Karpas-422 (cell line): Measurements from ENCODE around the gene HERC3. TPM values are rescaled to one million over a fixed set of nuclear protein-coding genes. Genes with fewer than 3 reads are reported as not detected.
"Not testable (repeated sequence)": the region's sequence is repeated elsewhere in the genome, so short reads cannot be mapped to it uniquely, and the experiment has no call there.

ENCODE experiments used
- DNase-seq: peaks from one replicate; pipeline ENCODE4 v3.0.0-alpha.2; 2015
- H2AFZ ChIP-seq: fragments of 200-600 bp; sonication (generic); 2 replicates; pipeline ENCODE4 v1.6.1; 2014; ENCODE audit warnings: antibody characterized with exemption, low read length, mixed read lengths
- H3K27ac ChIP-seq: fragments of 200-600 bp; sonication (generic); 2 replicates; pipeline ENCODE4 v1.5.1; 2014; ENCODE audit warnings: mild to moderate bottlenecking, low read length, moderate library complexity
- H3K27me3 ChIP-seq: fragments of 200-600 bp; sonication (generic); 2 replicates; pipeline ENCODE4 v1.6.1; 2014; ENCODE audit warnings: low read length, mixed read lengths
- H3K36me3 ChIP-seq: fragments of 200-600 bp; sonication (generic); 2 replicates; pipeline ENCODE4 v1.6.1; 2014; ENCODE audit warnings: low read length, mixed read lengths; ENCODE audit not compliant: insufficient read depth
- H3K4me1 ChIP-seq: fragments of 200-600 bp; sonication (generic); 2 replicates; pipeline ENCODE4 v1.6.1; 2014; ENCODE audit warnings: mild to moderate bottlenecking, low read length, mixed read lengths
- H3K4me2 ChIP-seq: fragments of 200-600 bp; sonication (generic); 2 replicates; pipeline ENCODE4 v1.6.1; 2014; ENCODE audit warnings: low read length, low read depth, mild to moderate bottlenecking; ENCODE audit not compliant: poor library complexity, severe bottlenecking
- H3K4me3 ChIP-seq: fragments of 200-600 bp; sonication (generic); 2 replicates; pipeline ENCODE4 v1.5.1; 2014; ENCODE audit warnings: mild to moderate bottlenecking, antibody characterized with exemption, low read length, mixed read lengths
- H3K79me2 ChIP-seq: fragments of 200-600 bp; sonication (generic); 2 replicates; pipeline ENCODE4 v1.6.1; 2014; ENCODE audit warnings: mild to moderate bottlenecking, low read length, mixed read lengths
- H3K9ac ChIP-seq: fragments of 200-600 bp; sonication (generic); 2 replicates; pipeline ENCODE4 v1.6.0; 2014; ENCODE audit warnings: low read length
- H3K9me2 ChIP-seq: fragments of 200-600 bp; sonication (generic), shearing (Covaris generic); replicated peaks from 2 replicates; pipeline ENCODE4 v1.6.0; 2014; ENCODE audit warnings: mild to moderate bottlenecking, low read length, moderate library complexity; ENCODE audit not compliant: insufficient read depth
- H3K9me3 ChIP-seq: fragments of 300-700, 200-600 bp; sonication (generic); 2 replicates; pipeline ENCODE4 v1.6.1; 2014; ENCODE audit warnings: low read length, mixed read lengths
- H4K20me1 ChIP-seq: fragments of 200-600 bp; sonication (generic); 2 replicates; pipeline ENCODE4 v1.6.1; 2014; ENCODE audit warnings: mild to moderate bottlenecking, antibody characterized with exemption, low read length, low read depth; ENCODE audit not compliant: insufficient read depth
- total RNA-seq: library from RNA; depleted of rRNA; stranded (reverse); fragments of >200 nt; shearing (Covaris generic); gene quantifications from 2 replicates; pipeline ENCODE4 v1.2.3, GENCODE V29; 2014; ENCODE audit warnings: low replicate concordance

Gene HERC3
- total RNA-seq, 1 experiment from 2014 or later = 12.9 TPM

- Histone ChIP-seq H3K27me3 (no peaks in the 10 kb centered on the region), H2AFZ (no peak overlapping the region), H3K79me2 (no peaks in the 10 kb centered on the region; the same call in 1 of the 2 replicates), H3K9me2 (no peaks in the 10 kb centered on the region), H3K9me3 (no peaks in the 10 kb centered on the region), H3K4me2 (no peak overlapping the region), H4K20me1 (no peaks in the 10 kb centered on the region), H3K4me3 (no peak overlapping the region), H3K4me1 (no peaks in the 10 kb centered on the region), H3K36me3 (no peaks in the 10 kb centered on the region), H3K9ac (no peak overlapping the region), H3K27ac (no peak overlapping the region)
- DNase-seq = no peak
These were observed 8.0 kb downstream of the HERC3 start for GRCh38 chr4:88600176-88600838.

GRCh38 chr4:88604978-88605678, 12.8 kb downstream of the HERC3 start:
- Histone ChIP-seq H3K9ac (no peak overlapping the region), H3K4me3 (no peak overlapping the region), H3K9me3 (no peaks in the 10 kb centered on the region), H3K36me3 (0 out of 2 replicates have a peak, but pooled peaks cover 6% of the 10 kb centered on the region), H3K4me2 (no peak overlapping the region), H3K4me1 (no peaks in the 10 kb centered on the region), H3K27me3 (no peaks in the 10 kb centered on the region), H2AFZ (no peak overlapping the region), H3K27ac (no peak overlapping the region), H3K9me2 (no peaks in the 10 kb centered on the region), H3K79me2 (no peaks in the 10 kb centered on the region; the same call in 1 of the 2 replicates), H4K20me1 (no peaks in the 10 kb centered on the region)
- DNase-seq = no peak

GRCh38 chr4:88605736-88606135, 13.5 kb downstream of the HERC3 start:
- Histone ChIP-seq H3K4me2 (no peak overlapping the region), H3K9me3 (no peaks in the 10 kb centered on the region), H3K9ac (no peak overlapping the region), H2AFZ (no peak overlapping the region), H3K27ac (no peak overlapping the region), H3K36me3 (0 out of 2 replicates have a peak, but pooled peaks cover 6% of the 10 kb centered on the region), H3K4me3 (no peak overlapping the region), H3K79me2 (no peaks in the 10 kb centered on the region; the same call in 1 of the 2 replicates), H3K4me1 (no peaks in the 10 kb centered on the region), H3K27me3 (no peaks in the 10 kb centered on the region), H4K20me1 (no peaks in the 10 kb centered on the region), H3K9me2 (no peaks in the 10 kb centered on the region)
- no peak for DNase-seq

GRCh38 chr4:88606832-88607231, 14.6 kb downstream of the HERC3 start:
- Histone ChIP-seq H3K9me2 (no peaks in the 10 kb centered on the region), H3K4me1 (no peaks in the 10 kb centered on the region), H3K36me3 (0 out of 2 replicates have a peak, but pooled peaks cover 6% of the 10 kb centered on the region), H2AFZ (no peak overlapping the region), H3K9me3 (no peaks in the 10 kb centered on the region), H3K4me3 (no peak overlapping the region), H3K79me2 (no peaks in the 10 kb centered on the region; the same call in 1 of the 2 replicates), H3K27me3 (no peaks in the 10 kb centered on the region), H3K9ac (no peak overlapping the region), H3K4me2 (no peak overlapping the region), H3K27ac (no peak overlapping the region), H4K20me1 (0 out of 2 replicates have a peak, but pooled peaks cover 3% of the 10 kb centered on the region)
- no peak for DNase-seq

GRCh38 chr4:88609387-88609786, 17.1 kb downstream of the HERC3 start:
- Histone ChIP-seq H3K9ac (no peak overlapping the region), H3K4me1 (peaks cover 5% of the 10 kb centered on the region; the same call in 1 of the 2 replicates), H2AFZ (no peak overlapping the region), H4K20me1 (peaks cover 10% of the 10 kb centered on the region; the same call in 1 of the 2 replicates), H3K79me2 (no peaks in the 10 kb centered on the region), H3K4me3 (no peak overlapping the region), H3K9me2 (no peaks in the 10 kb centered on the region), H3K27me3 (no peaks in the 10 kb centered on the region), H3K9me3 (no peaks in the 10 kb centered on the region), H3K27ac (no peak overlapping the region), H3K36me3 (0 out of 2 replicates have a peak, but pooled peaks cover 6% of the 10 kb centered on the region), H3K4me2 (no peak overlapping the region)
- no peak for DNase-seq

GRCh38 chr4:88609794-88610193, 17.5 kb downstream of the HERC3 start:
- not testable (repeated sequence) for H3K9me2 ChIP-seq, H2AFZ ChIP-seq, H3K36me3 ChIP-seq, H3K4me3 ChIP-seq, H3K9ac ChIP-seq, H3K9me3 ChIP-seq, H3K79me2 ChIP-seq, H3K27me3 ChIP-seq, DNase-seq, H4K20me1 ChIP-seq, H3K4me2 ChIP-seq, H3K4me1 ChIP-seq, H3K27ac ChIP-seq

GRCh38 chr4:88610771-88611170, 18.5 kb downstream of the HERC3 start:
- H3K9me3 ChIP-seq = no peaks in the 10 kb centered on the region
- DNase-seq = no peak
- no peak overlapping the region for H3K27ac ChIP-seq
- H3K36me3 ChIP-seq = 0 out of 2 replicates have a peak, but pooled peaks cover 6% of the 10 kb centered on the region
- no peak overlapping the region for H3K4me2 ChIP-seq
- no peaks in the 10 kb centered on the region for H3K27me3 ChIP-seq
- no peak overlapping the region for H3K9ac ChIP-seq
- no peaks in the 10 kb centered on the region for H3K9me2 ChIP-seq
- H3K79me2 ChIP-seq = no peaks in the 10 kb centered on the region
- no peak overlapping the region for H2AFZ ChIP-seq
- H4K20me1 ChIP-seq = peaks cover 10% of the 10 kb centered on the region; the same call in 1 of the 2 replicates
- H3K4me3 ChIP-seq = no peak overlapping the region
- peaks cover 5% of the 10 kb centered on the region; the same call in 1 of the 2 replicates for H3K4me1 ChIP-seq

- H3K4me1 ChIP-seq = peaks cover 11% of the 10 kb centered on the region
These were observed 21.2 kb downstream of the HERC3 start for GRCh38 chr4:88613417-88613875.

More at GRCh38 chr4:88613417-88613875, 21.2 kb downstream of the HERC3 start:
- H3K79me2 ChIP-seq = no peaks in the 10 kb centered on the region
- no peak overlapping the region for H3K4me3 ChIP-seq
- DNase-seq = peak; percentile 47
- peaks cover 10% of the 10 kb centered on the region; the same call in 1 of the 2 replicates for H4K20me1 ChIP-seq
- no peak overlapping the region for H2AFZ ChIP-seq
- no peak overlapping the region for H3K9ac ChIP-seq
- no peak overlapping the region for H3K4me2 ChIP-seq
- H3K9me2 ChIP-seq = no peaks in the 10 kb centered on the region
- H3K27ac ChIP-seq = no peak overlapping the region
- H3K36me3 ChIP-seq = no peaks in the 10 kb centered on the region
- no peaks in the 10 kb centered on the region for H3K27me3 ChIP-seq
- no peaks in the 10 kb centered on the region for H3K9me3 ChIP-seq
